HEK293 (cell line): ENCODE data around the gene SYNGAP1.

Experiments used
- CTCF ChIA-PET: fragments of 350-600 bp; formaldehyde crosslinking; extraction: SDS; loops from one replicate; lab custom pipeline; 2021; ENCODE audit warnings: antibody characterized with exemption; lab: Yijun Ruan, JAX
- POLR2A ChIA-PET: fragments of 300-600 bp; formaldehyde crosslinking; extraction: SDS; loops from one replicate; lab custom pipeline; 2020; ENCODE audit warnings: antibody characterized with exemption, inconsistent platforms; lab: Yijun Ruan, JAX
- H3K27ac ChIP-seq: fragments of 200-500 bp; sonication (Bioruptor generic); 2 replicates; pipeline ENCODE4 v1.5.1; 2014; ENCODE audit warnings: low read depth, low read length, control low read depth, inconsistent platforms; ENCODE audit errors: extremely low read depth
- H3K36me3 ChIP-seq, 2 experiments: fragments of 200-500 bp in 1 of 2; sonication (Bioruptor generic) in 1 of 2; 1 replicate in 1 of 2; 2 replicates in 1 of 2; pipeline ENCODE4 v1.5.1; 2014 to 2017; ENCODE audit warnings: inconsistent platforms in 2 of 2, low read length in 2 of 2; ENCODE audit not compliant: control insufficient read depth in 2 of 2, insufficient read depth in 1 of 2
- H3K4me1 ChIP-seq: fragments of 200-500 bp; sonication (Bioruptor generic); 2 replicates; pipeline ENCODE4 v1.5.1; 2014; ENCODE audit warnings: mild to moderate bottlenecking, low read length, inconsistent platforms; ENCODE audit not compliant: control insufficient read depth, insufficient read depth
- H3K4me3 ChIP-seq: 2 replicates; pipeline ENCODE4 v1.5.1; 2011; ENCODE audit warnings: low read depth, mild to moderate bottlenecking, control low read depth, low read length, moderate library complexity
- H3K9me3 ChIP-seq: fragments of 200-500 bp; sonication (Bioruptor generic); 2 replicates; pipeline ENCODE4 v1.5.1; 2014; ENCODE audit warnings: low read depth, low read length, inconsistent platforms; ENCODE audit not compliant: control insufficient read depth, insufficient read depth
- CTCF ChIP-seq: fragments of 450-650 bp; formaldehyde crosslinking; IDR thresholded peaks from 2 replicates; pipeline ENCODE4 v1.5.1; 2016; ENCODE audit warnings: missing biosample characterization, missing genetic modification characterization
- HOXC10 ChIP-seq: sonication (generic); formaldehyde crosslinking; IDR thresholded peaks from 2 replicates; pipeline ENCODE4 v1.8.1; 2023; ENCODE audit warnings: mild to moderate bottlenecking, missing genetic modification reagents
- SETDB1 ChIP-seq: IDR thresholded peaks from one replicate; pipeline ENCODE4 v1.6.1; 2017; ENCODE audit warnings: mild to moderate bottlenecking, low read length, moderate library complexity, mixed read lengths; ENCODE audit not compliant: insufficient read length
- SP3 ChIP-seq: fragments of 450-650 bp; formaldehyde crosslinking; IDR thresholded peaks from 2 replicates; pipeline ENCODE4 v1.5.1; 2016; ENCODE audit warnings: missing biosample characterization, missing genetic modification characterization
- WT1 ChIP-seq: fragments of 450-650 bp; formaldehyde crosslinking; IDR thresholded peaks from 2 replicates; pipeline ENCODE4 v1.5.1; 2016; ENCODE audit warnings: missing biosample characterization, missing genetic modification characterization
- ZBTB11 ChIP-seq: fragments of 450-650 bp; formaldehyde crosslinking; conservative IDR thresholded peaks from 2 replicates; pipeline ENCODE4 v1.5.1; 2016; ENCODE audit warnings: low read depth, missing biosample characterization, missing genetic modification characterization
- ZBTB49 ChIP-seq: fragments of 450-650 bp; formaldehyde crosslinking; IDR thresholded peaks from 2 replicates; pipeline ENCODE4 v1.5.1; 2016; ENCODE audit warnings: missing biosample characterization, missing genetic modification characterization, low read depth
- ZEB2 ChIP-seq: fragments of 450-650 bp; formaldehyde crosslinking; IDR thresholded peaks from 2 replicates; pipeline ENCODE4 v1.5.1; 2016; ENCODE audit warnings: missing biosample characterization, missing genetic modification characterization
- ZNF10 ChIP-seq: fragments of 450-650 bp; formaldehyde crosslinking; IDR thresholded peaks from 2 replicates; pipeline ENCODE4 v1.5.1; 2017; ENCODE audit warnings: missing biosample characterization, missing genetic modification characterization
- ZNF112 ChIP-seq: fragments of 450-650 bp; formaldehyde crosslinking; IDR thresholded peaks from 2 replicates; pipeline ENCODE4 v1.5.0; 2017; ENCODE audit warnings: missing biosample characterization, missing genetic modification characterization
- ZNF146 ChIP-seq: fragments of 450-650 bp; formaldehyde crosslinking; IDR thresholded peaks from 2 replicates; pipeline ENCODE4 v1.5.1; 2016; ENCODE audit warnings: missing biosample characterization, missing genetic modification characterization
- ZNF223 ChIP-seq: fragments of 450-650 bp; formaldehyde crosslinking; IDR thresholded peaks from 2 replicates; pipeline ENCODE4 v1.5.1; 2016; ENCODE audit warnings: missing biosample characterization, missing genetic modification characterization
- ZNF248 ChIP-seq: fragments of 450-650 bp; formaldehyde crosslinking; IDR thresholded peaks from 2 replicates; pipeline ENCODE4 v1.5.1; 2017; ENCODE audit warnings: missing biosample characterization, missing genetic modification characterization
- ZNF354C ChIP-seq: fragments of 450-650 bp; formaldehyde crosslinking; IDR thresholded peaks from 2 replicates; pipeline ENCODE4 v1.5.1; 2016; ENCODE audit warnings: missing biosample characterization, missing genetic modification characterization, low read depth, borderline replicate concordance
- ZNF37A ChIP-seq: fragments of 450-650 bp; IDR thresholded peaks from 2 replicates; pipeline ENCODE4 v1.5.1; 2018; ENCODE audit warnings: missing biosample characterization, missing genetic modification characterization
- ZNF510 ChIP-seq: fragments of 450-650 bp; formaldehyde crosslinking; IDR thresholded peaks from 2 replicates; pipeline ENCODE4 v1.5.1; 2018; ENCODE audit warnings: mild to moderate bottlenecking, missing genetic modification characterization, missing biosample characterization; ENCODE audit not compliant: insufficient replicate concordance
- ZNF529 ChIP-seq: fragments of 450-650 bp; formaldehyde crosslinking; IDR thresholded peaks from 2 replicates; pipeline ENCODE4 v1.5.1; 2017; ENCODE audit warnings: missing genetic modification characterization, missing biosample characterization; ENCODE audit not compliant: insufficient replicate concordance
- ZNF548 ChIP-seq: fragments of 450-650 bp; formaldehyde crosslinking; IDR thresholded peaks from 2 replicates; pipeline ENCODE4 v1.5.1; 2016; ENCODE audit warnings: missing biosample characterization, missing genetic modification characterization
- ZNF558 ChIP-seq: fragments of 450-650 bp; formaldehyde crosslinking; IDR thresholded peaks from 2 replicates; pipeline ENCODE4 v1.5.1; 2016; ENCODE audit warnings: missing biosample characterization, missing genetic modification characterization
- ZNF571 ChIP-seq: fragments of 450-650 bp; formaldehyde crosslinking; IDR thresholded peaks from 2 replicates; pipeline ENCODE4 v1.5.0; 2017; ENCODE audit warnings: missing biosample characterization, missing genetic modification characterization
- ZNF580 ChIP-seq: fragments of 450-650 bp; formaldehyde crosslinking; IDR thresholded peaks from 2 replicates; pipeline ENCODE4 v1.5.1; 2016; ENCODE audit warnings: missing biosample characterization, missing genetic modification characterization
- ZNF624 ChIP-seq: fragments of 450-650 bp; formaldehyde crosslinking; IDR thresholded peaks from 2 replicates; pipeline ENCODE4 v1.5.1; 2017; ENCODE audit warnings: missing biosample characterization, missing genetic modification characterization
- ZNF654 ChIP-seq: fragments of 450-650 bp; formaldehyde crosslinking; IDR thresholded peaks from 2 replicates; pipeline ENCODE4 v1.5.1; 2016; ENCODE audit warnings: low read depth, missing biosample characterization, missing genetic modification characterization
- ZNF701 ChIP-seq: fragments of 450-650 bp; formaldehyde crosslinking; IDR thresholded peaks from 2 replicates; pipeline ENCODE4 v1.5.1; 2016; ENCODE audit warnings: missing biosample characterization, missing genetic modification characterization
- ZSCAN4 ChIP-seq: fragments of 450-650 bp; formaldehyde crosslinking; IDR thresholded peaks from 2 replicates; pipeline ENCODE4 v1.5.1; 2017; ENCODE audit warnings: missing biosample characterization, missing genetic modification characterization

Gene SYNGAP1

GRCh38 chr6:33469661-33470060 is 49.8 kb downstream of the SYNGAP1 start:
- no peaks in the 10 kb centered on the region for H3K4me1 ChIP-seq
- H3K27ac ChIP-seq, result no peak overlapping the region
- POLR2A ChIA-PET, result interaction anchor here (0.5 to 2.4 kb wide), 3 partner anchors 15 to 152 kb away, joined by 6 to 11 read pairs (median 10); partner anchors contain the start of genes ZBTB22 and ZBTB9
- no peak overlapping the region for H3K4me3 ChIP-seq
- TF ChIP-seq ZNF354C (tag by site-specific recombination), result no peak
- peak; percentile 99 for TF ChIP-seq ZNF510 (tag by site-specific recombination)
- H3K36me3 ChIP-seq, result no peaks in the 10 kb centered on the region
- H3K9me3 ChIP-seq, result no peaks in the 10 kb centered on the region
- CTCF ChIA-PET, result interaction anchor here (0.7 to 0.8 kb wide), 2 partner anchors 233 to 564 kb away, joined by 3 read pairs; no protein-coding TSS in a partner anchor

GRCh38 chr6:33477864-33478263 is 58.0 kb downstream of the SYNGAP1 start:
- CTCF ChIA-PET, result no interaction called here
- H3K27ac ChIP-seq, result no peak overlapping the region
- POLR2A ChIA-PET, result no interaction called here
- no peaks in the 10 kb centered on the region for H3K36me3 ChIP-seq
- H3K4me3 ChIP-seq, result no peak overlapping the region
- H3K9me3 ChIP-seq, result no peaks in the 10 kb centered on the region
- TF ChIP-seq HOXC10 (CRISPR knock-in tag) (no peak), ZNF37A (tag by site-specific recombination) (no peak), ZNF624 (tag by site-specific recombination) (no peak), ZNF10 (tag by site-specific recombination) (no peak), ZEB2 (no peak), SETDB1 (no peak), ZNF558 (tag by site-specific recombination) (no peak), ZNF146 (tag by site-specific recombination) (no peak), ZNF223 (no peak), ZNF112 (tag by site-specific recombination) (no peak), ZNF701 (tag by site-specific recombination) (no peak), ZSCAN4 (tag by site-specific recombination) (no peak), ZBTB49 (tag by site-specific recombination) (no peak), ZNF529 (no peak)
- no peaks in the 10 kb centered on the region for H3K4me1 ChIP-seq

- no peak overlapping the region for H3K4me3 ChIP-seq
- H3K36me3 ChIP-seq, result no peaks in the 10 kb centered on the region
- CTCF ChIA-PET, result interaction anchor here (1.0 kb wide), 1 partner anchor 20 kb away, joined by 3 read pairs; no protein-coding TSS in a partner anchor
- no peaks in the 10 kb centered on the region for H3K9me3 ChIP-seq
- no peak overlapping the region for H3K27ac ChIP-seq
- POLR2A ChIA-PET, result no interaction called here
- no peaks in the 10 kb centered on the region for H3K4me1 ChIP-seq
- no peak for TF ChIP-seq ZNF548 (tag by site-specific recombination)
- TF ChIP-seq SP3 (tag by site-specific recombination), result no peak
- TF ChIP-seq ZNF571 (tag by site-specific recombination), result no peak
- TF ChIP-seq ZNF580 (tag by site-specific recombination), result no peak
- 0 out of 2 replicates have a peak, but pooled peaks have one; percentile 15 for TF ChIP-seq ZNF654 (tag by site-specific recombination)
- TF ChIP-seq CTCF (tag by site-specific recombination), result 0 out of 2 replicates have a peak, but pooled peaks have one; percentile 7
- TF ChIP-seq ZBTB11 (tag by site-specific recombination), result no peak
- TF ChIP-seq WT1 (tag by site-specific recombination), result 0 out of 2 replicates have a peak, but pooled peaks have one; percentile 17
- no peak for TF ChIP-seq ZNF248 (tag by site-specific recombination)
Observed at GRCh38 chr6:33481192-33481591, 61.3 kb downstream of the SYNGAP1 start.
